Activated CD8-positive, alpha-beta memory T cell treated with anti-CD3 and anti-CD28 coated beads, Interleukin-2, amount 50 U/mL, for 24 hours (primary cell): Measurements from ENCODE around the gene SUGP2.

Experiments
- DNase-seq: peaks from one replicate; pipeline ENCODE4 v3.0.0-alpha.2; 2020; ENCODE audit errors: extremely low read depth

Gene SUGP2

GRCh38 chr19:18951721-18952281 is 81.5 kb downstream of the SUGP2 start:
- no peak for DNase-seq

DNA sequence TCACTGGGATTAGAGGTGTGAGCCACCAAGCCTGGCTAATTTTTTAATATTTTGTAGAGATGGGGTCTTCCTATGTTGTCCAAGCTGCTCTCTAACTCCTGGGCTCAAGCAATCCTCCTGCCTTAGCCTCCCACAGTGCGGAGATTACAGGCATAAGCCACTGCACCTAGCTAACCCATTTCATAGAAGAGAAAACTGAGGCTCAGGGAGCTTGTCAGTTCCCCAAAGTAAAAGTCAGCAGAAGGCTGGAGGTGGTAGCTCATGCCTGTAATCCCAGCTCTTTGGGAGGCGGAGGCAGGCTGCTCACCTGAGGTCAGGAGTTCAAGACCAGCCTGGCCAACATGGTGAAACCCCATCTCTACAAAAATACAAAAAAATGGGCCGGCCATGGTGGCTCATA is 83.5 kb downstream of the SUGP2 start:
- no peak for DNase-seq

- DNase-seq = no peak
Observed at GRCh38 chr19:18948976-18949356, 84.4 kb downstream of the SUGP2 start.

- no peak for DNase-seq
Observed at GRCh38 chr19:18948075-18948975, 85.0 kb downstream of the SUGP2 start.

DNA sequence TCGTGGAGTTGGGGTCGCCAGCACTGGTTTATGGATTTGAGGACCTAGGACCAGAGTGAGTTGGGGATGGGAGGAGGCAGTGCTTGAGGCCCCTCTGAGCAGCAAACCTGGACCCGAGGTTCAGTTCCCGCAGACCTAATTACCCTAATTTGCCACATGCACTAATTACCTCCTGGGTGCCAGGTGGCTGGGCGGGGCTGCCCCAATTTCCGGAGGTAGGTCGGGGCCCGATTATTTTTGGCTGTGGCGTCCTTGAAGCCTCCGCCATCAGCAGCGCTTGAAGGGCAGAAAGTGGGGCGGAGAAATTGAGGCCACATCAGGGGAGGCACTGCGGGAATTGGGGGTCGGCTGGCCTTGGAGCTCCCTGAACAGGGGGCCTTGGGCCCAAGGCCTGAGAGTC is 86.4 kb downstream of the SUGP2 start:
- DNase-seq = no peak

- DNase-seq = no peak
Observed at GRCh38 chr19:18946335-18946734, 87.0 kb downstream of the SUGP2 start.

- no peak for DNase-seq
Observed at GRCh38 chr19:18945297-18945696, 88.0 kb downstream of the SUGP2 start.

GRCh38 chr19:18943465-18943864 is 89.9 kb downstream of the SUGP2 start:
- no peak for DNase-seq

DNA sequence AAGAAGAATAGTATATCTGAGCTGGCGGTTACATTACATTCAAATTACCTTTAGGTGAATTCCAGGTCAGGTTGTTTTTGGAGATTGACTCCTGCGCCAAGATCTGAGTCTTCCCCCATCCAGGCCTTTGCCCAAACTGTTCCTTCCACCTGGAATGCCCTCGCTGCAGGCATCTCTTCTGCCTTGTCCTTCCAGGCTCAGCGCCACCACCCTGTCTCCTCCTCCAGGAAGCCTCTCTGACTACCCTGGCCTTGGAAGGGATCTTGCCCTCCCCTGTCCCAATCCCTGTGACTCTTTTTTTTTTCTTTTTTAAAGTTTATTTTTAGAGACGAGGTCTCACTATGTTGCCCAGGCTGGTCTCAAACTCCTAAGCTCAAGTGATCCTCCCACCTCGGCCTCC is 90.6 kb downstream of the SUGP2 start:
- no peak for DNase-seq

DNA sequence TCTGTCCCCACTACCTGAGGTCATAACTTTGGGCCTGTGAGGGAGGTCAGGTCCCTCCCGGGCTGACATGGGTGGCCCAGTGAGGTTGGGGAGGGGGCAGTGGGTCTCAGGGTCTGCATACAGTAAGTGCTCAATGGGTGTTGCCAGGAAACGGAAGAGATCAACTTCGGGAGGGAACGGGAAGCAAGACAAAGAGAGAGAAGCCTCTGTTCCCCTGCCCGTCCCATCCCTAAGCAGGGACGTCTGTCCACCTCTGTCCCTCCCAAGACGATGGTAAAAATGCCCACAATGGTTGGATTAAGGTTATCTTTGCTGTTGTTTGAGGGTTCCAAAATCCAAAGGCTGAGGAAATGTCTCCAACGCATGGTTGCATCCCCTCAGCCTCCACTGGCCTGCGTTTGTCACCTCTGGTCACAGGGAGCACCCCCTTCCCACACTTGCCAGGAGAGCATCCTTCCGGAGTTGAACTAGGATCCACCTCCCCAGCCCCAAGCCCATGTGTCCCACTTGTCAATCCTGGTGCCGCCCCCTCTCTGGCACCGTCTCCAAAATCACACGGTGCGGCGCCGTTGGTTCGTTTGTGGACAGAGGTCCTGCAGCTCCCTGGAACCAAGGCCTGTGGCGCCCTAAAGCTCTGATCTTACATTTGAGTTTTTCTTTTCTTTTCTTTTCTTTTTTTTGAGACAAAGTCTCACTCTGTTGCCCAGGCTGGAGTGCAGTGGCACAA is 91.5 kb downstream of the SUGP2 start:
- no peak for DNase-seq
